OCI-LY7 (cell line): ENCODE measurements around the gene JPT1. TPM values are rescaled to one million over a fixed set of nuclear protein-coding genes. Genes with fewer than 3 reads are reported as not detected.
"Not testable (repeated sequence)": the region's sequence is repeated elsewhere in the genome, so short reads cannot be mapped to it uniquely, and the experiment has no call there.

ENCODE experiments used
- BruUV-seq: library from RNA; stranded (reverse); fragments of 400-500 nt; replicated peaks from 2 replicates; lab custom pipeline; 2021; lab: Mats Ljungman, UMichigan
- CTCF ChIA-PET: fragments of 300-600 bp; sonication (Branson Sonifier 250); formaldehyde crosslinking; loops from one replicate; lab custom pipeline; 2022; ENCODE audit warnings: antibody characterized with exemption; ENCODE audit not compliant: unreplicated experiment; lab: Charles Lee
- POLR2A ChIA-PET: fragments of 300-600 bp; sonication (Branson Sonifier 250); formaldehyde crosslinking; loops from one replicate; lab custom pipeline; 2022; ENCODE audit warnings: antibody characterized with exemption; lab: Charles Lee
- DNase-seq: peaks from one replicate; pipeline ENCODE4 v3.0.0-alpha.2; 2015; ENCODE audit warnings: low spot score
- H2AFZ ChIP-seq: fragments of 200-600 bp; sonication (generic), shearing (Covaris generic); 2 replicates; pipeline ENCODE4 v1.6.1; 2014; ENCODE audit warnings: mild to moderate bottlenecking, antibody characterized with exemption, low read length, moderate library complexity
- H3K27ac ChIP-seq: fragments of 200-600 bp; sonication (generic); 2 replicates; pipeline ENCODE4 v1.5.1; 2014; ENCODE audit warnings: mixed run types, low read depth, mild to moderate bottlenecking, moderate library complexity, low read length, inconsistent platforms; ENCODE audit not compliant: poor library complexity, severe bottlenecking
- H3K36me3 ChIP-seq: fragments of 200-600 bp; sonication (generic); 2 replicates; pipeline ENCODE4 v1.6.1; 2014; ENCODE audit warnings: mild to moderate bottlenecking, antibody characterized with exemption, low read length, moderate library complexity, mixed read lengths; ENCODE audit not compliant: insufficient read depth
- H3K4me1 ChIP-seq: fragments of 200-600 bp; sonication (generic); 2 replicates; pipeline ENCODE4 v1.5.1; 2014; ENCODE audit warnings: mild to moderate bottlenecking, low read length; ENCODE audit not compliant: insufficient read depth, poor library complexity, severe bottlenecking
- H3K4me2 ChIP-seq: fragments of 200-600 bp; sonication (generic); 2 replicates; pipeline ENCODE4 v1.6.1; 2014; ENCODE audit warnings: mild to moderate bottlenecking, low read length
- H3K4me3 ChIP-seq: fragments of 200-600 bp; sonication (generic); 2 replicates; pipeline ENCODE4 v1.5.1; 2014; ENCODE audit warnings: mild to moderate bottlenecking, low read depth, low read length; ENCODE audit not compliant: poor library complexity, severe bottlenecking
- H3K79me2 ChIP-seq: fragments of 200-600 bp; sonication (generic); 2 replicates; pipeline ENCODE4 v1.6.1; 2016; ENCODE audit warnings: low read depth, mild to moderate bottlenecking, low read length, moderate library complexity, mixed read lengths; ENCODE audit not compliant: insufficient read depth
- H3K9me2 ChIP-seq: fragments of 200-600 bp; sonication (generic); 2 replicates; pipeline ENCODE4 v1.6.1; 2016; ENCODE audit warnings: mild to moderate bottlenecking, low read length, mixed read lengths; ENCODE audit not compliant: insufficient read depth
- H3K9me3 ChIP-seq: fragments of 200-600 bp; sonication (generic); 2 replicates; pipeline ENCODE4 v1.6.1; 2014; ENCODE audit warnings: mild to moderate bottlenecking, mixed run types, low read length, mixed read lengths
- H4K20me1 ChIP-seq: fragments of 200-600 bp; sonication (generic); 2 replicates; pipeline ENCODE4 v1.6.1; 2014; ENCODE audit warnings: mild to moderate bottlenecking, antibody characterized with exemption, low read length, moderate library complexity, mixed read lengths; ENCODE audit not compliant: insufficient read depth
- CTCF ChIP-seq: fragments of 200-600 bp; sonication (generic); conservative IDR thresholded peaks from 2 replicates; pipeline ENCODE4 v1.5.1; 2014; ENCODE audit warnings: mild to moderate bottlenecking, antibody characterized with exemption, low read length, moderate library complexity, mixed read lengths
- EZH2phosphoT487 ChIP-seq: fragments of 200-600 bp; sonication (generic); IDR thresholded peaks from 2 replicates; pipeline ENCODE4 v1.6.1; 2018; ENCODE audit warnings: low read depth, borderline replicate concordance, mild to moderate bottlenecking, mixed run types, antibody characterized with exemption, low read length, moderate library complexity, mixed read lengths
- intact Hi-C: fragments of 100-400 bp; cut with micrococcal nuclease; formaldehyde crosslinking; loops from one replicate; pipeline ENCODE4 v1.10.0; 2022; ENCODE audit not compliant: unreplicated experiment
- total RNA-seq, 2 experiments: library from RNA; depleted of rRNA in 1 of 2; stranded (reverse); fragments of >200 nt in 1 of 2; shearing (Covaris generic) in 1 of 2; gene quantifications; 2 replicates each; pipeline ENCODE4 v1.2.3, GENCODE V29; 2014 to 2022

Gene JPT1
- total RNA-seq, 2 experiments from 2014 or later, result 121 to 251 TPM

GRCh38 chr17:75163074-75163473 lies 8.8 kb upstream of the JPT1 start:
- BruUV-seq, result no TSS peak

DNA sequence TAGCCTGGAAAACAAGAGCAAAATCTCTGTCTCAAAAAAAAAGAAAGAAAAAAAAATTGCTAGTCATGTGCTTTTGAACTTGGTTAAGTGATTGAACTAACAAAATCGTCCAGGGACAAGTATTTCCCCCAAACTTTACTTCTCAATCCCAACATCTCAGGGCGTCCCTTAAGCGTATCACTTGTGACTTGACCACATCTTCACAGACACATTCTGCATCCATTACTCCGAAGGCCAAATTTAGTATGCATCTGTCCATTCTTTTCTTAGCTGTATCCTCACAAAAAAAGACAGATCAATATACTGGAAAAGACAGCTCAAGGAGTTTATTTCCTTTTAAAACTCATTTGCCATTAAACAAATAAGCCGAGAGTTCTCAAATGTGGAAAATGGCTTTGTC lies 5.9 kb upstream of the JPT1 start:
- ChIA-PET POLR2A (interaction anchor here (1.1 to 1.6 kb wide), 2 partner anchors 9 to 11 kb away, joined by 3 to 4 read pairs; no protein-coding TSS in a partner anchor), CTCF (no interaction called here)
- no peaks in the 10 kb centered on the region for H3K9me3 ChIP-seq
- H3K9me2 ChIP-seq, result no peaks in the 10 kb centered on the region
- H4K20me1 ChIP-seq, result no peaks in the 10 kb centered on the region
- H3K79me2 ChIP-seq, result no peaks in the 10 kb centered on the region
- TF ChIP-seq EZH2phosphoT487 (no peak), CTCF (no peak)
- no peak overlapping the region for H3K4me3 ChIP-seq
- no peak for DNase-seq
- H3K36me3 ChIP-seq, result peaks cover 34% of the 10 kb centered on the region
- H3K27ac ChIP-seq, result no peak overlapping the region
- no peak overlapping the region for H3K4me2 ChIP-seq
- H2AFZ ChIP-seq, result no peak overlapping the region
- peaks cover 4% of the 10 kb centered on the region for H3K4me1 ChIP-seq
- intact Hi-C loops, result no loop called here
- TSS peak; percentile 20 for BruUV-seq

More at GRCh38 chr17:75163074-75163473, 8.8 kb upstream of the JPT1 start:
- peaks cover 3% of the 10 kb centered on the region; the same call in 1 of the 2 replicates for H3K79me2 ChIP-seq
- no peak overlapping the region for H2AFZ ChIP-seq
- TF ChIP-seq EZH2phosphoT487 (no peak), CTCF (no peak)
- no peak overlapping the region for H3K27ac ChIP-seq
- H3K4me1 ChIP-seq, result no peaks in the 10 kb centered on the region
- no peaks in the 10 kb centered on the region for H3K9me2 ChIP-seq
- no peaks in the 10 kb centered on the region for H3K9me3 ChIP-seq
- peaks cover 61% of the 10 kb centered on the region for H3K36me3 ChIP-seq
- POLR2A ChIA-PET, result interaction anchor here (0.5 to 1.0 kb wide), 2 partner anchors 25 to 49 kb away, joined by 3 to 4 read pairs; no protein-coding TSS in a partner anchor
- CTCF ChIA-PET, result no interaction called here
- no peak overlapping the region for H3K4me2 ChIP-seq
- no peak for DNase-seq
- intact Hi-C loops, result no loop called here
- no peak overlapping the region for H3K4me3 ChIP-seq
- no peaks in the 10 kb centered on the region for H4K20me1 ChIP-seq

GRCh38 chr17:75159196-75160031 lies 5.1 kb upstream of the JPT1 start:
- Histone ChIP-seq H3K9me3 (no peaks in the 10 kb centered on the region), H3K9me2 (no peaks in the 10 kb centered on the region), H4K20me1 (no peaks in the 10 kb centered on the region), H2AFZ (no peak overlapping the region), H3K36me3 (peaks cover 26% of the 10 kb centered on the region), H3K4me3 (no peak overlapping the region), H3K4me1 (peaks cover 10% of the 10 kb centered on the region), H3K4me2 (no peak overlapping the region), H3K79me2 (no peaks in the 10 kb centered on the region), H3K27ac (no peak overlapping the region)
- ChIA-PET CTCF (no interaction called here), POLR2A (no interaction called here)
- TF ChIP-seq CTCF (no peak), EZH2phosphoT487 (no peak)
- BruUV-seq, result no TSS peak
- intact Hi-C loops, result no loop called here
- DNase-seq, result no peak

DNA sequence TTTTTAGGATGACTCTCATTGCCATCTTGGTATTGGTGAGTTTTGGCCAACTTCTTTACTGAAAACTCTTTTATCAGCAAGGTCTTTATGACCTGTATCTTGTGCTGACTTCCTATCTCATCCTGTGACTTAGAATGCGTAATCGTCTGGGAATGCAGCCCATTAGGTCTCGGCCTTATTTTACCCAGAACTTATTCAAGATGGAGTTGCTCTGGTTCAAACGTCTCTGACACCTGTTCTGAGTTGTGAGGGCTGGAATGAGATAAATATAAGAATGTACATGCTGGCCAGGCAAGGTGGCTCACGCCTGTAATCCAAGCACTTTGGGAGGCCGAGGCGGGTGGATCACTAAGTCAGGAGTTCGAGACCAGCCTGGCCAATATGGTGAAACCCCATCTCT lies 4.2 kb upstream of the JPT1 start:
- DNase-seq, H3K9me2 ChIP-seq, intact Hi-C loops: not testable (repeated sequence)

More for the DNA sequence above, 4.2 kb upstream of the JPT1 start:
- H3K9me3 ChIP-seq, H3K4me3 ChIP-seq, BruUV-seq, CTCF ChIA-PET, H2AFZ ChIP-seq, H3K79me2 ChIP-seq, H3K27ac ChIP-seq, H4K20me1 ChIP-seq, H3K4me2 ChIP-seq: not testable (repeated sequence)
- Histone ChIP-seq H3K36me3 (peaks cover 19% of the 10 kb centered on the region), H3K4me1 (peaks cover 10% of the 10 kb centered on the region)
- POLR2A ChIA-PET, result interaction anchor here (0.6 kb wide), 1 partner anchor 21 kb away, joined by 3 read pairs; no protein-coding TSS in a partner anchor
